Osteocyte (in vitro differentiated cells): ENCODE data around the gene GTF2IRD2. TPM values are rescaled to one million over a fixed set of nuclear protein-coding genes. Genes with fewer than 3 reads are reported as not detected.
"Not testable (repeated sequence)": the region's sequence is repeated elsewhere in the genome, so short reads cannot be mapped to it uniquely, and the experiment has no call there.

Source experiments
- DNase-seq: peaks from one replicate; pipeline ENCODE4 v3.0.0; 2021; ENCODE audit warnings: mixed read lengths; ENCODE audit not compliant: unreplicated experiment; ENCODE audit errors: extremely low spot score
- H3K27ac Mint-ChIP-seq: one replicate; pipeline ENCODE4 v1.8.0; 2021; ENCODE audit warnings: mild to moderate bottlenecking, mixed read lengths; ENCODE audit not compliant: unreplicated experiment
- H3K27me3 Mint-ChIP-seq: one replicate; pipeline ENCODE4 v1.8.0; 2021; ENCODE audit warnings: mixed read lengths; ENCODE audit not compliant: unreplicated experiment
- H3K36me3 Mint-ChIP-seq: one replicate; pipeline ENCODE4 v1.8.0; 2021; ENCODE audit warnings: mixed read lengths; ENCODE audit not compliant: unreplicated experiment
- H3K4me1 Mint-ChIP-seq: one replicate; pipeline ENCODE4 v1.8.0; 2021; ENCODE audit warnings: mixed read lengths; ENCODE audit not compliant: unreplicated experiment
- H3K4me3 Mint-ChIP-seq: one replicate; pipeline ENCODE4 v1.8.0; 2021; ENCODE audit warnings: mild to moderate bottlenecking, moderate library complexity, mixed read lengths; ENCODE audit not compliant: unreplicated experiment
- H3K9me3 Mint-ChIP-seq: one replicate; pipeline ENCODE4 v1.8.0; 2021; ENCODE audit warnings: mixed read lengths; ENCODE audit not compliant: unreplicated experiment
- CTCF ChIP-seq: fragments of 200-600 bp; sonication (generic); IDR thresholded peaks from 2 replicates; pipeline ENCODE4 v1.5.0; 2021; ENCODE audit warnings: antibody characterized with exemption, mild to moderate bottlenecking, moderate library complexity
- long read RNA-seq: library from polyadenylated mRNA; unstranded; transcript quantifications from one replicate; pipeline ENCODE4 v2.0.0, GENCODE V29; 2021
- total RNA-seq: library from RNA; stranded (reverse); gene quantifications from 2 replicates; pipeline ENCODE4 v1.2.1, GENCODE V29; 2021

The GTF2IRD2 gene
- total RNA-seq: 23.9 and 27.6 TPM in 2 replicates
- long read RNA-seq, partial matches to known transcripts: 5 of 11 reads
- long read RNA-seq, other reads (novel, unspliced or antisense): 5 of 11 reads

- not testable (repeated sequence) for H3K9me3 Mint-ChIP-seq, H3K4me1 Mint-ChIP-seq, H3K27me3 Mint-ChIP-seq, H3K36me3 Mint-ChIP-seq
- DNase-seq: peak; percentile 89
- H3K27ac Mint-ChIP-seq: peak within 1 kb of the TSS; percentile 38
- H3K4me3 Mint-ChIP-seq: peak within 1 kb of the TSS; percentile 65
- peak; percentile 6 for TF ChIP-seq CTCF
Measured at GRCh38 chr7:74850833-74851721, at the start of gene GTF2IRD2. GTF2IRD2 (minus strand) TSS chr7:74851605; CDS start chr7:74836378, 15,227 bp downstream.

GRCh38 chr7:74890158-74891123 lies 39.0 kb upstream of the GTF2IRD2 start:
- not testable (repeated sequence) for H3K36me3 Mint-ChIP-seq, H3K27me3 Mint-ChIP-seq, H3K9me3 Mint-ChIP-seq, H3K4me1 Mint-ChIP-seq
- peak overlapping the region; percentile 88 for H3K27ac Mint-ChIP-seq
- DNase-seq: peak; percentile 95
- H3K4me3 Mint-ChIP-seq: peak overlapping the region; percentile 77

DNA sequence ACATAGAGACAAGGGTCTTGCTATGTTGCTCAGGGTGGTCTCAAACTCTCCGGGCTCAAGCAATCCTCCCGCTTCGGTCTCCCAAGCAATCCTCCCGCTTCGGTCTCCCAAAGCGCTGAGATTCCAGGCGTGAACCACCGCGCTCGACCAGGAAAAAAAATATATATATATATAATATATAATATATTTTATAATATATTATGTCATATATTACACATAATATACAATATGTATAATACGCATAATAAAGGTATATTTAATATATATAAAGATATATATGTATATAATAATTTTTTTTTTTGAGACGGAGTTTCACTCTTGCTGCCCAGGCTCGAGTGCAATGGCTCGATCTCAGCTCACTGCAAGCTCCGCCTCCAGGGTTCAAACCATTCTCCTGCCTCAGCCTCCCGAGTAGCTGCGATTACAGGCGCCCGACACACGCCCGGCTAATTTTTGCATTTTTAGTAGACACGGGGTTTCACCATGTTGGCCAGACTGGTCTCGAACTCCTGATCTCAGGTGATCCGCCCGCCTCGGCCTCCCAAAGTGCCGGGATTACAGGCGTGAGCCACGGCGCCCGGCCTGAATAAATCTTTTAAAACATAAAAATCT lies 38.2 kb upstream of the GTF2IRD2 start:
- not testable (repeated sequence) for H3K36me3 Mint-ChIP-seq, H3K4me1 Mint-ChIP-seq, H3K4me3 Mint-ChIP-seq, DNase-seq, H3K27me3 Mint-ChIP-seq, H3K27ac Mint-ChIP-seq, H3K9me3 Mint-ChIP-seq

DNA sequence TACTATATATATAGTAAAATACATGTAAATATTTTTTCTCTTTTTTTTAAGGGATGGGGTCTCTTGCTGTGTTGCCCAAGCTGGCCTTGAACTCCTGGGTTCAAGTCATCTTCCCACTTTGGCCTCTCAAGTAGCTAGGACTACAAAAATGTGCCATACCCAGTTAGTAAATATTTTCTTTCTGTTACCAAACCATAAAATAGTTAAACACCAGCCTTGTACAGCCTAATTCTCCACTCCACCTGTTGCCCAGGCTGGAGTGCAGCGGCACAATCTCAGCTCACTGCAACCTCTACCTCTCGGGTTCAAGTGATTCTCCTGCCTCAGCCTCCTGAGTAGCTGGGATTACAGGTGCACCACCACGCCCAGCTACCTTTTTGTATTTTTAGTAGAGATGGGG lies 33.9 kb upstream of the GTF2IRD2 start:
- DNase-seq, H3K4me3 Mint-ChIP-seq, H3K9me3 Mint-ChIP-seq, H3K4me1 Mint-ChIP-seq, H3K27ac Mint-ChIP-seq, H3K27me3 Mint-ChIP-seq, H3K36me3 Mint-ChIP-seq: not testable (repeated sequence)

DNA sequence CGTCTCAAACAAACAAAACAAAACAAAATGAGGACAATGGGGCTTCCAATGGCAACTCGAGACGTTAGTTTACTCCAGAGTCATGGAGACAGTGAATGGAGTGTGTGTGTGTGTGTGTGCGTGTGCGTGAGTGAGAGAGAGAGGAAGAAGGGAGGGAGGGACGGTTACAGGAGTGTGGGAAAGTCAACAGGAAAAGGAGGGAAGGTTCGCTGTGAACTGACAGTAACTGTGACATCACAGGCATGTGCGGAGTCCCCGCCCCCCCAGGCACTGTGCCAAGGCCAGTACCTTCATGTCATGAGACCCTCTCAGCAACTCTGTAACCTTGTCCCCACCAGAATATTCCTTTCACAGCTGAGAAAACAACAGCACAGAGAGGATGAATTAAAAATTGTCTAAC lies 30.7 kb upstream of the GTF2IRD2 start:
- H3K27ac Mint-ChIP-seq, H3K4me1 Mint-ChIP-seq, DNase-seq, H3K9me3 Mint-ChIP-seq, H3K4me3 Mint-ChIP-seq, H3K36me3 Mint-ChIP-seq, H3K27me3 Mint-ChIP-seq: not testable (repeated sequence)

GRCh38 chr7:74874748-74875512 lies 23.5 kb upstream of the GTF2IRD2 start:
- not testable (repeated sequence) for DNase-seq, H3K27ac Mint-ChIP-seq, H3K9me3 Mint-ChIP-seq, H3K36me3 Mint-ChIP-seq, H3K4me3 Mint-ChIP-seq, H3K27me3 Mint-ChIP-seq, H3K4me1 Mint-ChIP-seq

GRCh38 chr7:74874104-74874747 lies 22.8 kb upstream of the GTF2IRD2 start:
- not testable (repeated sequence) for H3K4me3 Mint-ChIP-seq

GRCh38 chr7:74872542-74872941 lies 21.1 kb upstream of the GTF2IRD2 start:
- not testable (repeated sequence) for DNase-seq, H3K4me3 Mint-ChIP-seq, H3K27ac Mint-ChIP-seq, H3K36me3 Mint-ChIP-seq, H3K27me3 Mint-ChIP-seq, H3K9me3 Mint-ChIP-seq, H3K4me1 Mint-ChIP-seq

More at GRCh38 chr7:74874104-74874747, 22.8 kb upstream of the GTF2IRD2 start:
- not testable (repeated sequence) for H3K4me1 Mint-ChIP-seq, DNase-seq, H3K9me3 Mint-ChIP-seq, H3K36me3 Mint-ChIP-seq, H3K27me3 Mint-ChIP-seq, H3K27ac Mint-ChIP-seq

DNA sequence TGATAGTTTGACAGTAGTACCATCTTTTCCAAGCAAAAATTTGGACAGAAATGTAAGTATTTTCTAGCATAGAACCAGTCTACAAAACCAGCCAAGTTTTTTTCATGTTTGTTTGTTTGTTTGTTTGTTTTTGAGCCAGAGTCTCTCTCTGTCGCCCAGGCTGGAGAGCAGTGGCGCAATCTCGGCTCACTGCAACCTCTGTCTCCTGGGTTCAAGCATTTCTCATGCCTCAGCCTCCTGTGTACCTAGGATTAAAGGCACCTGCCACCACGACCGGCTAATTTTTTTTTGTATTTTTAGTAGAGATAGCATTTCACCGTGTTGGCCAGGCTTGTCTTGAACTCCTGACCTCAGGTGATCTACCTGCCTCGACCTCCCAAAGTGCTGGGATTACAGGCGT lies 14.4 kb upstream of the GTF2IRD2 start:
- H3K27ac Mint-ChIP-seq, DNase-seq, H3K9me3 Mint-ChIP-seq, H3K4me3 Mint-ChIP-seq, H3K27me3 Mint-ChIP-seq, H3K36me3 Mint-ChIP-seq, H3K4me1 Mint-ChIP-seq: not testable (repeated sequence)

DNA sequence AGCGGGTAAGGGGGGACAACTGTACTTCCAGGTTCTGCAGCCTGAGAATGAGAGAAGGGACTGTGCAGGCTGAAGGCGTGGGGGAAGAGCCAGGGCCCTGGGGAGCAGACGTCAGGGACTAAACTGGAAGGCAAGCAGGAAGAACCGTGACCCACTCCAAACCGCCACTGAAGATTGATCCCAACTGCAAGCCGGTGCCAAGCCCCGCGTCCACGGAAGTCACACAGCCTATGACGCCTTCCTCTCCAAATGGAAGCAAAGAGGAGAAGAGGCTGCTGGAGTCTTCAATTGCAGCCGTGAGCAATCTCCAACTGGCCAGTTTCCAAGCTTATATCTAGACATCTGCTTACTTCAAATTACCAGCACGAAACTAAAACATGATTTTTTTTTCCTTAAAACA lies 1.6 kb downstream of the GTF2IRD2 start:
- not testable (repeated sequence) for H3K27me3 Mint-ChIP-seq, H3K27ac Mint-ChIP-seq, H3K36me3 Mint-ChIP-seq, H3K4me1 Mint-ChIP-seq, H3K9me3 Mint-ChIP-seq, DNase-seq, H3K4me3 Mint-ChIP-seq
